Stimulated activated CD8-positive, alpha-beta memory T cell treated with anti-CD3 and anti-CD28 coated beads, Interleukin-15, amount 100 ng/mL, for 1 hour (primary cell): ENCODE results near the gene FTCD.

Experiments
- DNase-seq: peaks from one replicate; pipeline ENCODE4 v3.0.0-alpha.2; 2020; ENCODE audit warnings: low read depth

The FTCD gene

DNA sequence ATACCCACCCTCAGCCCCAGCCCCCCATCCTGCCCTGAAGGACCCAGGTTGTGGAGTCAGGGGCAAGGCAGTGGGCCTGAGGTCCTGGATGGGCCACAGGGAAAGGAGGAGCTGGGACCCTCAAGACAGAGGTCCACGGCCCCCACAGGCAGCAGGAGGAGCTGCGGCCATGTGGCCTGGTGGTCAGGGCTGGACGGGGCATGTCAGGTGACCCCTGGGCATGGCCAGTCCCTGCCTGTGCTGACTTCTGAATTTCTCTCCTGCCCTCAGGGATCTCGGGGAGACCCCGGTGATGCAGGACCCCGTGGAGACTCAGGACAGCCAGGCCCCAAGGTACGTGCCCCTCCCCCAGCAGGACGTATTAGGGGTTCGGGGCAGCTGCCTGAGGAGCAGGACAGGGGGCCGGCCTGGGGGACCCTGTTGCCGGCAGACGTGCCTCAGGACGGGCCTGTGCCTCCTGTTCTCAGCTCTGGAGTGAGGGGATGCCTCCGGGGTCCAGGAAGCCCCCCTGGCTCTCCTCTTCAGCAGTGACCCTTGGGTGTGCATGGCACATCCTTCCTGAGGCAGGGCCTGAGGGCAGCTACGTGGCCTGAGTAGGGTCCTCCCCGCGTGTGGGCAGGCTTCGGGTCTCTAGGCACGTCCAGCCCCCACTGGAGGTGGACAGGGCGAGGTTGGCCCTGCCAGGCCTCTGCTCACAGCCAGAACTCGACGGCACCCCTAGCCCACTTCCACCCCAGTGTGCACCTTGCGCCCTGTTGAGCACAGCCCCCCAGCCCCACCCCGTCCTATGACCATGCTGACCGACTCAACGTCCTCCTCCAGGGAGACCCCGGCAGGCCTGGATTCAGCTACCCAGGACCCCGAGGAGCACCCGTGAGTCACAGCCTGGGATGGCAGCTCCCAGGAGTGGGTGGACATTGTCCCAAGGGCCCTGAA, 33.8 kb downstream of the FTCD start:
- no peak for DNase-seq

DNA sequence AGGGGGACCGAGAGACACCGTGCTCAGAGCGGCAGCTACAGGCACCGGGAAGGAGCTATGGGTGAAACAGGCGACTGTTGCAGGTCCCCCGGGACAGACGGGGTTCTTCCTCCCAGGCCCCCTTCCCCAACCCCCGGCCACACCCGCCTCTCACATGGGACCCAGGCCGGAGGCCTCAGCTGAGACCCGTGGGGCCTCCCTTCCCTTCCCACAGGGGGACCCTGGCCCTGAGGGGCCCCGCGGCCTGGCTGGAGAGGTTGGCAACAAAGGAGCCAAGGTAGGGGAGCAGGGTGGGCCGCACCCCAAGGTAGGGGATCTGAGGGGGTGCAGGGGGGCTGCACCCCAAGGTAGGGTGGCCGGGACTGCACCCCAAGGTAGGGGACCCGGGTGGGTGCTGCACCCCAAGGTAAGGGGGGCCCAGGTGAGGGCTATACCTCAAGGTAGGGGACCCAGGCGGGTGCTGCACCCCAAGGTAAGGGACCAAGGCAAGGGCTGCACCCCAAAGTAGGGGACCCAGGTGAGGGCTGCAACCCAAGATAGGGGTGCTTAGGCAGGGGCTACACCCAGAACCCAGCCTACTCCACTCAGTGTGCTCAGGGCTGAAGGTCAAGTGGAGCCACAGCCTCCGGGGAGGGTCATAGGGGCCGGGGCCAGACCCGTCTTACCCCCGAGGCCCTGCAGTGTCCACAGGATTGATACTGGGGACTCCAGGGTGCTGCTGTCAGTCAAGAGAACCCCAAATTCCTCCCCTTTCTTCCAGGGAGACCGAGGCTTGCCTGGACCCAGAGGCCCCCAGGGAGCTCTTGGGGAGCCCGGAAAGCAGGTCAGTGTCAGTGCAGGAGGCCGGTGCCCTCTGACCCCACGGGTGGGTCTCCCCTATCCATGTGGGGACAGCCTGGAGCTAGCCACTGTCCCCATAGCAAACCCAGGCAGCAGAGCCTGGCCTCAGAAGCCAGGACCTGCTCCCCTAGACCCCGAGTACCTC, 34.8 kb downstream of the FTCD start:
- no peak for DNase-seq

DNA sequence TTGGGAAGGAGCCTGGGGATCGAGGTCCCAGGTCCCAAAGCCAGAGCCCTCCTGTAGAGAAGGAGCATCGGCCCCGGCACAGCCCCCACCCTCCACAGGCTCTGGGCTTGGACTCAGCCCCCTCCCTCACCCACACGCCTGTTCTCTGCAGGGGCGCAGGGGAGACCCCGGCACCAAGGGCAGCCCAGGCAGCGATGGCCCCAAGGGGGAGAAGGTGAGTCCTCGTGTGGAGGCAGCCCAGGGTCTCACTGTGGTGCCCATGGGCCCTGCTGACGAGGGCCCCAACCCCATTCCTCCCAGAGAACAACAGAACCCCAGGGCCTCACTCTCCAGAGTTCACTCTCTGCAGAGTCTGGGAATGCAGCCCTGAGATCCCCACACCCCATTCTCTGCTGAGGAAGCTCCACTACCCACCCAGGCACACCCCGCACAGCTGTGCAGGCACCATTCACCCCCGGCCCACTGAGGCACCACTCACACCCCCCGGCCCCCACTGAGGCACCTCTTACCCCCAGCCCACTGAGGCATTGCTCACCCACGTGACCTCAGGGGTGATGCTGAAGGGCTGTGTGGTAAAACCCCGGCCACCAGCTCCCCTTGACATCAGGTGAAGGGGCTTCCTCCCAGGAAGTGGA, 35.6 kb downstream of the FTCD start:
- DNase-seq: no peak

DNA sequence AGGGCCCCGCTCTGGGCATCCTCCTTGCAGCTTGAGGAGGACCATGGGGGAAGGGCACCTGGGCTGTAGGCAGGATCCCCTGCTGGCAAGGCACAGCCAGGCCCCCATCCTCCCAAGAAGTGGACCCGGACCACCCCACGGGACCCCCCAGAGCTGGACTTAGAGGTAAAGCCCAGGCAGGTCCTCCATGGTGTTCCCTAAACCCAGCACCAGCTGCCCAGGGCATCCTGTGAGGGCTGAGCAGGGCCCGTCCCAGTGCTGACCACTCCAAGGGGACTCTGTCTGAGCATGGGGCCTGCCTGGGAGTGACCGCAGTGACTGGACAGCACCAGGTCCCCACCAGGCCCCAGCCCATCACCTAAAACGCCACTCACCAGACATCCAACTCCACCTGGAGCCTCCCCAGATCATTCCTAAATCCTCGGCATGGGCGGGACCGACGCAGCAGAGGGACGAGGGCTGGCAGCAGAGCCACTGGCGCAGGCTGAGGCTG, 36.2 kb downstream of the FTCD start:
- no peak for DNase-seq

DNA sequence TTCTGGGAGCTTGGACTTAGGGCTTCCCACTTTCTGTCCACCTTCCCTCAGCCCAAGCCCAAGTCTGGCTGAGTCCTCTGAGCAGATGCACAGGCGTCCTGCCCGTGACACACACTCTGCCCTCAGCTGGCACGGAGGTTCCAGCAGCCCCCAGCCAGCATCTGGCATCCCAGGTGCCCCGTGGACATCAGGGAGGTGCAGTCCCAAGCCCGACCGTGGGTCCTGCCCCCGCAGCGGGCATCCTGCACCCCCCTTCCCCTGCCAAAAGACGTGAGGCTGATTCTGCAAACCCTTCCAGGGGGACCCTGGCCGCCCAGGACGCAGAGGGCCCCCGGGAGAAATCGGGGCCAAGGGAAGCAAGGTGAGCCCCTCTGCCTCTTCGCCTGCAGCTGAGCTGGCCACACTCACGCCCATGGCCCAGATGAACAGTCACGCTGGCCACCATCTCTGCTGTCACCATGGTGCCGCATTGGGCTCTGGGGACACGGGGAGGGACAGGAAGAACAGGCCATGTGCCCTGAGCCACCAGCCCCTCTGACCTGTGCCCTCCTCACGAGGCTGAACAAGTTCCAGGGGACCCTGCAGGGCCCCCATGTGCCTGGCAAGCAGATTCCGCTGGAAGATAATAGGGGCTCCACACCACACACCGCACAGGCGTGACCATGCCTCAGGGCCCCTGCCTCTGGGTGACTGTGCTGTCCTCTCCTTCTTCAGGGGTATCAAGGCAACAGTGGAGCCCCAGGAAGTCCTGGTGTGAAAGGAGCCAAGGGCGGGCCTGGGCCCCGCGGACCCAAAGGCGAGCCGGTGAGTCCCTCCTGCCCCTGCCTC, 36.8 kb downstream of the FTCD start:
- DNase-seq: no peak

- DNase-seq: no peak
These were observed 37.6 kb downstream of the FTCD start for GRCh38 chr21:46117586-46118315.

DNA sequence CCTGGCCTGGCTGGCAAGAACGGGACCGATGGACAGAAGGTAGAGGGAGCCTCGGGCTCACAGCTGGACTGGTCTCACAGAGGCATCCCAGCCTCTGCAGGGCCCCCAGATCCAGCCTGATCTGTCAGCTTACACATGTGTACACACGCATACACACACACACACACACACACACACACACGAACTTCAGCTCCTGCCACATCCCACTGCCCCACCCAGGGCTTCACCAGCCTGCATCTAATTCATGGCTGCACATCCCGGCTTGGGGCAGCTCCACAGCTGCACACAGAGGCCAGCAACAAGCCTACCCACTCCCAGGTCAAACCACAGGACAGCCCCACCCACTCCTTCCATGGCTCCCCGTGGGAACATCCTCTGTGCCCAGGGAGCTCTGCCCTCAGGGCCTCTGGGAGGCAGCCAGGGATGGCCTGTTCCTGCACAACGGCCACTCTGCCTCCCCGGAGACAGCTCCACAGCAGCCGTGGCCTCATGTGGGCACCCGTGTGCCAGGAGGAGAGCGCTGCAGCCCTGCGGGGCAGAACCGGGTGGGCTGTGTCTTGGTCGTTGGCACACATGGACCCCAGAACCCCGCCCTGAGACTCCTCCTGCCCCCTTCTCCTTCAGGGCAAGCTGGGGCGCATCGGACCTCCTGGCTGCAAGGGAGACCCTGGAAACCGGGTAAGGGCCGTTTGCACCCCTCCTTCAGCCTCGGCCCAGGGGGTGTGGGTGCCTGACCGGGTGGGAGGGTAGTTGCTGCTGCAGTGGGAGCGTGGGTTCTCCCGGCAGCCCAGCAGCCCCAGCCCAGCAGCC, 38.4 kb downstream of the FTCD start:
- no peak for DNase-seq

- no peak for DNase-seq
These were observed 39.1 kb downstream of the FTCD start for GRCh38 chr21:46116189-46116775.

DNA sequence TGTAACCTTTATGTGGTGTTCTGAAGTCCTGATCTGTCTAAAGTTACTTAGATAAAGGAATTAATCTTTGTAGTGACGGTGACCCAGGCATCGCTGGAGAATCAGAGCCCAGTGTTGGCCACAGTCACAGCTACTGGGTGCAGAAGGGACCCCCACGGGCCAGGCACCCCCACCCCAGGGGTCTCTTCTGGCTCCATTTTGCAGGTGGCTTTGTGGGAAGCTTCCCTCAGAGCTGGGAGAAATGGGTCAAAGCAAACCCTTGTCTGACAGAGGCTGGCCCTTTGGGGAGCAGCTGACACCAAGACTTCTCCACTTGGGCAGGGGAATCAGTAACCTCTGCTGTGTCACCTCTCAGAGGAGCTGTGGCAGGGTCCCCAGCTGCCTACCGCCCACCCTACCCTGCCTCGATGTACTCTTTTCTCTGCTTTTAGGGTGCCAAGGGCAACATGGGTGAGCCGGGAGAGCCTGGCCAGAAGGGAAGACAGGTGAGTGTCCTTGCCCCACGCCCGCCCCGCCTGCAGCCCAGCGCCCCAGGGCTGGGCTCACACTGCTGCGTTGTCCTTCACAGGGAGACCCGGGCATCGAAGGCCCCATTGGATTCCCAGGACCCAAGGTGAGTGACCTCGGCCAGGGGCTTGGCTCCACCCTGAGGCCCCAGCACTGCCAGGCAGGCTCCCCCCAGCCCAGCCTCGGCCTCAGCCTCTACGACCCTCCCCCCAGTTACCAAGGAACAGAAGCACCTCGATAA, 39.8 kb downstream of the FTCD start:
- DNase-seq: no peak

DNA sequence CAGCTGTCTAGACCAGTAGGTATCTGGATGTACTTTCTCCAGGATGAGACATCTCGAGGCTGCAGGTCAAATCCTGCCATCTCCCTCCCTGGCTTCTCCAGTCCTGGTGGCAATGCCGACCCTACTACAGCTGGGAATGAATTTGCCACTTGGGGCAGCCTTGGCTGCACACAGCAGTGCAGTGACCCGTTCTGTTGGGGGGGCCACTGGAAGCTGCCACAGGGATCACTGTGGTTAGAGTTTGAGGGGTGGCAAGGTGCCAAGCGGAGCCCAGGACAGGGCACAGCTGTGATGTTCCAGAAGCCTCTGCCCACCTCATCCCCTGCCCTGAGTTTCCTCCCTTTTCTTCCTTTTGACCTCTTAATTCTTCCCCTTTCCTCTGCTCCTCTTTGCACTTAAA, 40.4 kb downstream of the FTCD start:
- DNase-seq: no peak

DNA sequence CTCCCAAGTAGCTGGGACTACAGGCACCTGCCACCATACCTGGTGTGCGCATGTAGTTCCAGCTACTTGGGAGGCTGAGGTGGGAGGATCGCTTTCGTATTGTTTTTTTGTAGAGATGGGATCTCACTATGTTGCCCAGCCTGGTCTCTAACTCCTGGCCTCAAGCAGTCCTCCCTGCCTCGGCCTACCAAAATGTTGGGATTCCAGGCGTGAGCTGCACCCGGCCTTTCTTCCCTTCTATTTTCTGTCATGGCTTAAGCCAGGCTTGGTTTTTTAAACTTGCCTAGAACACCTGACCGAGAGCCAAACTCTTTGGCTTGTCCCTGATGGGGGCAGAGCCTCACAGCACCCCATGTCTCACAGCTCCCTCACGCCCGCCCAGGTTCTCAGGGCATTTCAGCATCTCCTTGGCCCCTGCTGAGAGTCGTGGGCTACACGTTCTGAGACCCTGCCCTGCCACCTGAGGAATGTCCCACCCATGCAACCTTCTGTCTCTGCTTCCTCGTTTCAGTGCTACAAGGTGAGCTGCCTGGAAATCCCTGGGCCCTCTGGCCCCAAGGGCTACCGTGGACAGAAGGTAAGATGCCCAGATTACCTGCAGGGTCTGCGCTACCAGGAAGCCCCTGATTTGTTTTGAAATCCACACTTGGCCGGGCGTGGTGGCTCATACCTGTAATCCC, 41.7 kb downstream of the FTCD start:
- no peak for DNase-seq

DNA sequence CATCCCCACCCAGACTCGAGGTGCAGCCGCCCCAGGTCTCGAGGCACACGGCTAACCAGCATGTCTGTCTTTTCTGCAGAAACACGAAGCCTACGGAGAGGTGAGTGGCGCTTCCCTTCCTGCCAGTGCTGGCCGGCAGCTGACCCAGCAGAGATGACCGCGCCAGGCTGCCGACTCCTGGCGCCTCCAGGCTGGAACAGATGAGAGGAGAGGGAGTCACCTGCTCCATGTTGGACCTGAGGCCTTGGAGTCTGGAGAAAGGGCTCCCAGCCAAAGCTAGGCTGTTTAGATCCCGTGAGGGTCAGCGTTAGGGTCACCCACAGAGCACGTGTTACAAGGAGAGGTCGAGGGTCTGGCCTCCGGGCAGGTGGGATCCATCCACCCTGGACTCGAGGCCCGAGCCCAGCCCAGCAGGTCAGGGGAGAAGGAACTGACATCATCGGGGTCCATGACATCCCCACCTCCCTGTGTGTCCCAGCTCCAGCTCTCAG, 42.6 kb downstream of the FTCD start:
- no peak for DNase-seq

DNA sequence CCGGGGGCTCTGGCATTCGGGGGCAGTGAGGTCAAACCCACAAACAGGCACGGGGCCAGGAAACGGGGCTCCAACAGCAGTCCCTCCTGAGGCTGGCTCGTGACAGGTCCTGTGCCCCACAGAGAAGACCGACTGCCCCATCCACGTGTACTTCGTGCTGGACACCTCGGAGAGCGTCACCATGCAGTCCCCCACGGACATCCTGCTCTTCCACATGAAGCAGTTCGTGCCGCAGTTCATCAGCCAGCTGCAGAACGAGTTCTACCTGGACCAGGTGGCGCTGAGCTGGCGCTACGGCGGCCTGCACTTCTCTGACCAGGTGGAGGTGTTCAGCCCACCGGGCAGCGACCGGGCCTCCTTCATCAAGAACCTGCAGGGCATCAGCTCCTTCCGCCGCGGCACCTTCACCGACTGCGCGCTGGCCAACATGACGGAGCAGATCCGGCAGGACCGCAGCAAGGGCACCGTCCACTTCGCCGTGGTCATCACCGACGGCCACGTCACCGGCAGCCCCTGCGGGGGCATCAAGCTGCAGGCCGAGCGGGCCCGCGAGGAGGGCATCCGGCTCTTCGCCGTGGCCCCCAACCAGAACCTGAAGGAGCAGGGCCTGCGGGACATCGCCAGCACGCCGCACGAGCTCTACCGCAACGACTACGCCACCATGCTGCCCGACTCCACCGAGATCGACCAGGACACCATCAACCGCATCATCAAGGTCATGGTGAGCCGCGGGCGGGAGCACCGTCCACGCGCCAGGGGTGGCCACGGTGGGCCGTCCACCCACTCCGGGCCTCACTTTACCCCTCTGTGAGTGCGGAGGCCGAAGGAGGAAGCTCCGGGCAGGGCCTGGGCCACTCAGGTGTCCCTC, 43.3 kb downstream of the FTCD start:
- DNase-seq: no peak

DNA sequence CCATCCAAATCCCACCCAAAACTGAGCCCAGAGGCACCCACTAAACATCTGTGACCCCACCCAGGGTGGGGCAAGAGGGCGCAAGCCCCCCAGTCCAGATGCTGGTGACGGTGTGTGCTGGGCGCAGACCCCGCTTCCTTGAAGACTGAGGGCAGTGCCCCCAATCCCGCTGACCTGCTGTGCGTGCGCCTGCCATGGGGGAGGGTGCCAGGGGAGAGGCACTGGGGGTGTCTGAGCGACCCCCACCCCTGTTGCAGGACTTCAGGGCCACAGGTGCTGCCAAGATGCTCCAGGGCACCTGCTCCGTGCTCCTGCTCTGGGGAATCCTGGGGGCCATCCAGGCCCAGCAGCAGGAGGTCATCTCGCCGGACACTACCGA, 44.2 kb downstream of the FTCD start:
- DNase-seq: no peak

- no peak for DNase-seq
These were observed 44.7 kb downstream of the FTCD start for GRCh38 chr21:46110499-46111192.
